Cardiac muscle cell (in vitro differentiated cells and primary cell): Measurements from ENCODE around the gene DFFB. TPM values are rescaled to one million over a fixed set of nuclear protein-coding genes. Genes with fewer than 3 reads are reported as not detected.
"Not testable (repeated sequence)": the region's sequence is repeated elsewhere in the genome, so short reads cannot be mapped to it uniquely, and the experiment has no call there.

Source experiments
- DNase-seq, 2 donors: peaks; one replicate each; pipeline versions ENCODE4 v3.0.0 to v3.0.0-alpha.2; 2010 to 2017; ENCODE audit warnings: low read depth in 1 of 2, low spot score in 1 of 2
- H3K27ac ChIP-seq: fragments of 200-600 bp; sonication (generic); 2 replicates; pipeline ENCODE4 v1.5.1; 2016
- H3K27me3 ChIP-seq: fragments of 200-600 bp; sonication (generic); 2 replicates; pipeline ENCODE4 v1.6.0; 2016; ENCODE audit warnings: control low read depth
- H3K36me3 ChIP-seq: fragments of 200-600 bp; sonication (generic); 2 replicates; pipeline ENCODE4 v1.5.1; 2016; ENCODE audit warnings: control low read depth
- H3K4me1 ChIP-seq: fragments of 200-600 bp; sonication (generic); 2 replicates; pipeline ENCODE4 v1.8.1; 2017; ENCODE audit warnings: low read depth, mild to moderate bottlenecking, mixed run types
- H3K4me3 ChIP-seq: fragments of 200-600 bp; sonication (generic); 2 replicates; pipeline ENCODE4 v1.5.1; 2016; ENCODE audit warnings: mild to moderate bottlenecking
- H3K9me3 ChIP-seq: fragments of 200-600 bp; sonication (generic); 2 replicates; pipeline ENCODE4 v1.5.1; 2017; ENCODE audit warnings: low read depth, mild to moderate bottlenecking, control low read depth
- polyA plus RNA-seq: library from polyadenylated mRNA; unstranded; fragments of >200 nt; fragmentation: Nextera tagmentation; extraction: Ambion mirVana; gene quantifications from 2 replicates; pipeline ENCODE4 v1.2.1, GENCODE V29; 2016
- total RNA-seq: library from RNA; depleted of rRNA; stranded (reverse); fragments of >200 nt; gene quantifications from 2 replicates; pipeline ENCODE4 v1.2.3, GENCODE V29; 2016
- TF ChIP-seq, protein P1 (sequence below): IDR thresholded peaks from 2 replicates; pipeline ENCODE4 v1.5.1; 2012; ENCODE audit warnings: low read depth, mild to moderate bottlenecking, low read length

DFFB gene
- total and polyA plus RNA-seq, 2 experiments from 2014 or later, result 6.5 to 8.0 TPM

DNA sequence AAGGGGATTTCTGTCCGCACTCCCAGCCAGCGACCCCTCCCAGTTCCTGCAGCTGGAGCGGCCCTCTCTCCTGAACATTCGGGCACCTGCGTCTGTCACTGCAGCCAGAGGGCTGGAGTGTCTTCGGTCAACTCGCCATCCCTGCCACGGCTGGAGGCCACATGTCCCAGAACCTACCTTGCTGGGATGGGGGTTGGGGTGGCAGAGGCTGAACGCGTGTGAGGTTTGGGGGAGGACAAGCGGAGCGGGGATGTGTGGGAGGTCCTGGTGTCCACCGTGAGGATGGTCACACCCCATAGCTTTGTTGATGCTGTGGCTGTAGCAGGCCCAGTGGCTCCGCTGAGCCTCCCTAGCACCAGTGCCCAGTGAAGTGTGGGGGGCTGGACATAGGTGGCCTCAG lies 57.6 kb downstream of the DFFB start:
- Histone ChIP-seq H3K9me3 (no peaks in the 10 kb centered on the region), H3K4me3 (no peak overlapping the region), H3K4me1 (no peaks in the 10 kb centered on the region), H3K27ac (no peak overlapping the region), H3K36me3 (no peaks in the 10 kb centered on the region), H3K27me3 (peaks cover 5% of the 10 kb centered on the region)
- no peak for DNase-seq
- TF ChIP-seq, protein P1, sequence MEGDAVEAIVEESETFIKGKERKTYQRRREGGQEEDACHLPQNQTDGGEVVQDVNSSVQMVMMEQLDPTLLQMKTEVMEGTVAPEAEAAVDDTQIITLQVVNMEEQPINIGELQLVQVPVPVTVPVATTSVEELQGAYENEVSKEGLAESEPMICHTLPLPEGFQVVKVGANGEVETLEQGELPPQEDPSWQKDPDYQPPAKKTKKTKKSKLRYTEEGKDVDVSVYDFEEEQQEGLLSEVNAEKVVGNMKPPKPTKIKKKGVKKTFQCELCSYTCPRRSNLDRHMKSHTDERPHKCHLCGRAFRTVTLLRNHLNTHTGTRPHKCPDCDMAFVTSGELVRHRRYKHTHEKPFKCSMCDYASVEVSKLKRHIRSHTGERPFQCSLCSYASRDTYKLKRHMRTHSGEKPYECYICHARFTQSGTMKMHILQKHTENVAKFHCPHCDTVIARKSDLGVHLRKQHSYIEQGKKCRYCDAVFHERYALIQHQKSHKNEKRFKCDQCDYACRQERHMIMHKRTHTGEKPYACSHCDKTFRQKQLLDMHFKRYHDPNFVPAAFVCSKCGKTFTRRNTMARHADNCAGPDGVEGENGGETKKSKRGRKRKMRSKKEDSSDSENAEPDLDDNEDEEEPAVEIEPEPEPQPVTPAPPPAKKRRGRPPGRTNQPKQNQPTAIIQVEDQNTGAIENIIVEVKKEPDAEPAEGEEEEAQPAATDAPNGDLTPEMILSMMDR, result no peak

DNA sequence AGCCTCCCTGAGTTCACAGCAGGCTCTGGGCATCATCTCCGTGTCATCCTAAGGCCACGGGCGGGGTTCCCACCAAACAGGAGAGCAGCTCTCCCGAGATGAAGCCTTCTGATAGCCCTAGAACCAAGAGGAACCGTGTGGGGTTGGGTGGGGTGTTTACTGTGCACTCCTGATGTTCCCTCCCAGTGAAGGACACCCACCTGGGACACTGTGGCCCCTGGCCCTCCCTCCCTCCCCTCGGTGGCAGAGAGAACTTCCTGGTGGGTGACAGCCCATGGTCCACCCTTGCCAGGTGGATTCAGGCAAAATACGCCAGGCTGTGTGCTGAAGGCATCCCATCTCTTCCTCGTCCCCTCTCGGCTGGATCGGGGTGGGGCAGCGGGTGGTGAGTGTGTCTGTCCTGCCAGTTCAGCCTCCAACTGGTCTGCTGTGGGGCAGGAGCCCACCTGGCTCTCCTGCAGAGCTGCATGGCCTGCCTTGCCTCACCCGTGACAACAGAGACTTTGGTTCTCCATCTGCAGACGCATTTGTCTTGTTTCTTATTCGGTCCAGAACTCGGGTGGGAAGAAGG lies 58.4 kb downstream of the DFFB start:
- no peak for DNase-seq
- H3K36me3 ChIP-seq, result no peaks in the 10 kb centered on the region
- no peak overlapping the region for H3K4me3 ChIP-seq
- no peaks in the 10 kb centered on the region for H3K9me3 ChIP-seq
- H3K27me3 ChIP-seq, result no peaks in the 10 kb centered on the region
- TF ChIP-seq, protein P1, result no peak
- H3K4me1 ChIP-seq, result no peaks in the 10 kb centered on the region
- H3K27ac ChIP-seq, result no peak overlapping the region

DNA sequence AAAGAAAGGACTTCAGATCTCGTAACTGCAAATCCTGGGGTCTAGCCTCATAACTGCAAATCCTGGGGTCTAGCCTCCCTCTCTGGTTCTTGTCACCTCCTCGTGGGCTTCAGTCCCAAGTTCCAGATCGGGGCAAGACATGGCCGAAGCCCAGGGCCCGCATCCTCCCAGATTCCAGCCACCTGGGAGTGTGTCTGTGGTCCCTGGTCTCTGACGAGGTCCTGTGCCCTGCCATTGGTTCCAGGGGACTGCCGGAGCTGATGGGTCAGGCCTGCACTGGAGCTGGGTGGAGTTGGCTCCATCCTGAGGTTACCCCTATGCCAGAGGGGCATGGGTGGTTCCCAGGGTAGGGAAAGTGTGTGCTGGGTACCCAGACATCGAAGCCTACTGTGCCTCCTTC lies 60.5 kb downstream of the DFFB start:
- H3K9me3 ChIP-seq, result no peaks in the 10 kb centered on the region
- H3K36me3 ChIP-seq, result no peaks in the 10 kb centered on the region
- no peak overlapping the region for H3K4me3 ChIP-seq
- H3K4me1 ChIP-seq, result no peaks in the 10 kb centered on the region
- H3K27ac ChIP-seq, result no peak overlapping the region
- DNase-seq, result no peak
- H3K27me3 ChIP-seq, result no peaks in the 10 kb centered on the region
- TF ChIP-seq, protein P1, result no peak

DNA sequence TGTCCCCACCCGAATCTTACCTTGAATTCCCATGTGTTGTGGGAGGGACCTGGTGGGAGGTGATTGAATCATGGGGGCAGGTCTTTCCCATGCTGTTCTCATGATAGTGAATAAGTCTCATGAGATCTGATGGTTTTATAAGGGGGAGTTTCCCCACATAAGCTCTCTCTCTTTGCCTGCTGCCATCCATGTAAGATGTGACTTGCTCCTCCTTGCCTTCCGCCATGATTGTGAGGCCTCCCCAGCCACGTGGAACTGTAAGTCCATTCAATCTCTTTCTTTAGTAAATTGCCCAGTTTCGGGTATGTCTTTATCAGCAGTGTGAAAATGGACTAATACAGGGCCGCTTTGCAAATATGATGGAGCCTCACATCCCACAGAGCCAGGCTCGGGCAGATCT lies 61.1 kb downstream of the DFFB start:
- H3K4me1 ChIP-seq, H3K4me3 ChIP-seq, H3K27ac ChIP-seq, H3K36me3 ChIP-seq, H3K27me3 ChIP-seq, H3K9me3 ChIP-seq, DNase-seq: not testable (repeated sequence)

DNA sequence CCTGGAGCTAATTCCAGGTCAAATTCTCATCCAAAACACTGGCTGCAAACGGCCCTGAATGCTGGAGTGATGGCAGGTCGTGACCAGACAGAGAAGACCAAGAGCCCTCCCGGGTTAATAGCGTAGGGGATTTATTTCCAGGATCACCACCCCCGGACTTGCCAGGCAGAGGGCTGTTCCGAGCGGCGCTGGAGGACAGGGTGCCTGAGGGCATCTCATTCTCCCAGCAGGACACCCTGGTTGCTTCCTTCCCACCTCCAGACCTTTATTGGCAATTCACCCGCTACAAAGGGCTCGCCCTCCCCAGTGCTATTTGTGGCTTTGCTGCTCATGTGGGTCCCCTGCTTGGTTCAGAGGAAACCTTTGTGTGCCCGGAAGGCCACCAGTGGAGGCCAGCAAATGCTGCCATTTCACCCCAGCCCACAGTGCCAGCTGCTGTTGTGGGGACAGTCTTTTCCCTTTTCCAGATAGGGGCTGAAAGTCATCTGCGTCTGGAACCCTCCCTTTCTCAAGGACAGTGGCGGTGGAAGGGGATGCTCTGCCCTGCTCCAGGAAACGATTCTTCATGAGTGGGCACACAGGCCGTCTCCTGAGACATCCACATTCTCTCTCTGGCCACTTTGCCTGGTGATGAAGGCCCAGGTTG lies 61.8 kb downstream of the DFFB start:
- no peaks in the 10 kb centered on the region for H3K4me1 ChIP-seq
- H3K36me3 ChIP-seq, result no peaks in the 10 kb centered on the region
- H3K4me3 ChIP-seq, result no peak overlapping the region
- no peak for DNase-seq
- no peak overlapping the region for H3K27ac ChIP-seq
- no peaks in the 10 kb centered on the region for H3K9me3 ChIP-seq
- TF ChIP-seq, protein P1, result no peak
- no peaks in the 10 kb centered on the region for H3K27me3 ChIP-seq

DNA sequence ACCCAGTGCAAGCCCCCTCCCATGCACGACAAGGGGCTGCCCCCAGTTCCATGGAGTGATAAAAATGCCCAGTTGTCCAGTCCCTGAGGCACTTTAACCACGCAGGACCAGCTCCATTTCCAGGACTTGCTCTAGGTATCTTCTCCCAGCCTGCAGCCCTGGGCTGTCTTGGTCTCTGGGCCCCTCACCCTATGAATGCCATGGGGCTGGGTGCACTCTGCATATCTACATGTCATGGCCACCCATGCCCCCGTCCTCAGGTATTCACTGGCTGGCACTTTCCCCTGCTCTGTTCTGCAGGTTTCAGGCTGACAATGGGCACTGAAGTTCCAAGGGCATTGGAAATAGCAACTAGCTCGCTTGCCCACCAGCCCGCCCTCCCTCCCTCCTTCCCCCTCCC lies 62.4 kb downstream of the DFFB start:
- no peak overlapping the region for H3K4me3 ChIP-seq
- no peaks in the 10 kb centered on the region for H3K36me3 ChIP-seq
- no peak overlapping the region for H3K27ac ChIP-seq
- H3K9me3 ChIP-seq, result no peaks in the 10 kb centered on the region
- H3K27me3 ChIP-seq, result no peaks in the 10 kb centered on the region
- no peak for DNase-seq
- TF ChIP-seq, protein P1, result no peak
- no peaks in the 10 kb centered on the region for H3K4me1 ChIP-seq
